GM12891 (cell line): Measurements from ENCODE around the gene KRT14.
"Not testable (repeated sequence)": the region's sequence is repeated elsewhere in the genome, so short reads cannot be mapped to it uniquely, and the experiment has no call there.

Source experiments
- DNase-seq: peaks from one replicate; pipeline ENCODE4 v3.0.0; 2011; ENCODE audit warnings: low spot score; ENCODE audit not compliant: insufficient read length
- FAIRE-seq: peaks from 2 replicates; lab custom pipeline; 2011; peaks lifted over from hg19 to GRCh38; lab: Jason Lieb, UNC
- PAX5 ChIP-seq: IDR thresholded peaks from 2 replicates; pipeline ENCODE4 v1.6.1; 2011; ENCODE audit warnings: low read length, moderate library complexity, mild to moderate bottlenecking; ENCODE audit not compliant: insufficient read depth, severe bottlenecking
- POLR2A ChIP-seq: IDR thresholded peaks from 2 replicates; pipeline ENCODE4 v1.6.1; 2011; ENCODE audit warnings: low read depth, low read length, control low read depth
- POLR2AphosphoS5 ChIP-seq: IDR thresholded peaks from 2 replicates; pipeline ENCODE4 v1.6.1; 2011; ENCODE audit warnings: low read depth, low read length, control low read depth
- POU2F2 ChIP-seq: IDR thresholded peaks from 2 replicates; pipeline ENCODE4 v1.6.1; 2011; ENCODE audit warnings: low read depth, mild to moderate bottlenecking, control low read depth, low read length, moderate library complexity
- SPI1 ChIP-seq: IDR thresholded peaks from 2 replicates; pipeline ENCODE4 v1.6.1; 2011; ENCODE audit warnings: low read depth, low read length, control low read depth
- TAF1 ChIP-seq: IDR thresholded peaks from 2 replicates; pipeline ENCODE4 v1.6.1; 2011; ENCODE audit warnings: low read depth, low read length, control low read depth

Gene KRT14

DNA sequence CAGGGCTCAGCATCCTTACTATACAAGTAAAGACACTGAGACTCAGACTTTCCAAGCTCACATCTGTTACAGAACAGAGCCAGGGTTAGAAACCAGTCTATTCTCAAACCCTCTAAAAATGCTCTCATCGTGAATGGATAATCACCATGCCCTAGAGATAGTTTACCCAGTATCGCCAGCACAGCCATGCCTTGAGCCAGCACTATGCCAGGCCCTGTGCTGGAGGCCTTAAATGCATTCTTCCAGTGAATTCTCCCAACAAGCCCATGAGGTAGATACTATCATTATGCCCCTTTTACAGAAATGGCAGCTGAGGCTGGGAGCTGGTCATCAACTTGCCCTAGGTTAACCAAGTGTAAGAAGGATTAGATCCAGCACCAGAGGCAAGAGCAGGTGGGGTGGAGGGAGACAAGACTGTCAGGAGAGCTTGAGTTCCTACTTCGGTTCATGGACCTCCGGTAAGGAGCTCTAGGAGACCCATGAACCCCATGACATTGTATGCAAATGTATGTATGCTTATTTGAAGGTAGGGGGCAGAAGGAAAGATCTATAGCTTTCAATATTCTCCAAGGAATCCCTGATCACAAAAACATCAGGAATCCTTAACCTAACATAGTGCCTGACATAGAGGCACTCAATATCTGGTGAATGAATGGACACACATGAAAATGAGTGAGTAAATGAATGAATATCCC is 5.2 kb downstream of the KRT14 start:
- no peak for FAIRE-seq
- no peak for DNase-seq
- no peak for TF ChIP-seq POLR2A
- no peak for TF ChIP-seq SPI1
- TF ChIP-seq PAX5, result no peak
- no peak for TF ChIP-seq TAF1
- TF ChIP-seq POU2F2, result no peak
- no peak for TF ChIP-seq POLR2AphosphoS5

DNA sequence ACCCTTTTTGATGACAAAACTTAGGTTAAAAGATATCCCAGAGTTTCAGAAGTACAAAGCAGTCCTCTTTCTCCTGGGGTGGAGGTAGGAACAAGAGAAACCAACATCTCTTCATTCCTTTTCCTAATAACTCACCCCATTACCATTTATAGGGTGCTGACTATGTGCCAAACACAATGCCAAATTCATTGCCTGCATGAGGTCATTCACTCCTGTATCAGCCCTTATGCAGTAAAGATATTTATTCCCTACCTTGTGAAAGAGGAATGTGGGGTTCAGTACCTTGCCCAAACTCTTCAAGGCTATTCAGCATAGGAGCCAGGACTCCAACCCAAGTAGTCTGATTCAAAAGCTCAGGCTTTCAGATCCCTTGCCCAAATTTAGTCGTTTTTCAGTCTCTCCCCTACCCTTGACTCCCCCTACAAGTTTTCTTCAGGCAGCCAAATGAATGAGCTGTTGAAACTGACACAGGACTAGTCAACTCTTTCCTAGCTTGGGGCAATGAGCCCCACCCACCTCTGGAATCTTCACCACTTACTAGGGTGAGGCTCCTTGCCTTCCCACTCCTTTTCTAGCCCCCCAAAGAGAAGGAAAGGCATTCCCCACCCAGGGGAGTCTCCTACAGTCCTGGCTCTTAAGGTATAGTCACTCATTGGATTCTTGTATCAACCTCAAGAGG is 5.9 kb downstream of the KRT14 start:
- no peak for TF ChIP-seq POLR2A
- no peak for TF ChIP-seq PAX5
- no peak for TF ChIP-seq SPI1
- TF ChIP-seq POLR2AphosphoS5, result no peak
- DNase-seq (no peak), FAIRE-seq (no peak)

DNA sequence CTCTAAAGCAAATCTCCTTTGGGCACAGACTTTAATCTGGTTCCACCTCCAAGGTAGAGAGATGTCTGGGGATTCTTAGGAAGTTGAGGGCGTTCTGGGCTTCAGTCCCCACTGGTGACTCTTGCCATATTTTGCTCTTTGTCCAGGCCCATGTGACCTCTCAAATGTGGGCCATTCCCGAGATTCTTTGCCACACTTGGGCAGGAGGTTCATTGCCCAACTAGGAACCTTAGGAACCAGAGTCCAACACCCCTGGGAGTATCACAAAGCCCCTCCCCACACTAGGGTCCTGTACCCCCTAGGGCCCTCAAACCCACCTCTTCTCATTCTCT is 6.5 kb downstream of the KRT14 start:
- FAIRE-seq, result no peak
- no peak for DNase-seq
- no peak for TF ChIP-seq TAF1

DNA sequence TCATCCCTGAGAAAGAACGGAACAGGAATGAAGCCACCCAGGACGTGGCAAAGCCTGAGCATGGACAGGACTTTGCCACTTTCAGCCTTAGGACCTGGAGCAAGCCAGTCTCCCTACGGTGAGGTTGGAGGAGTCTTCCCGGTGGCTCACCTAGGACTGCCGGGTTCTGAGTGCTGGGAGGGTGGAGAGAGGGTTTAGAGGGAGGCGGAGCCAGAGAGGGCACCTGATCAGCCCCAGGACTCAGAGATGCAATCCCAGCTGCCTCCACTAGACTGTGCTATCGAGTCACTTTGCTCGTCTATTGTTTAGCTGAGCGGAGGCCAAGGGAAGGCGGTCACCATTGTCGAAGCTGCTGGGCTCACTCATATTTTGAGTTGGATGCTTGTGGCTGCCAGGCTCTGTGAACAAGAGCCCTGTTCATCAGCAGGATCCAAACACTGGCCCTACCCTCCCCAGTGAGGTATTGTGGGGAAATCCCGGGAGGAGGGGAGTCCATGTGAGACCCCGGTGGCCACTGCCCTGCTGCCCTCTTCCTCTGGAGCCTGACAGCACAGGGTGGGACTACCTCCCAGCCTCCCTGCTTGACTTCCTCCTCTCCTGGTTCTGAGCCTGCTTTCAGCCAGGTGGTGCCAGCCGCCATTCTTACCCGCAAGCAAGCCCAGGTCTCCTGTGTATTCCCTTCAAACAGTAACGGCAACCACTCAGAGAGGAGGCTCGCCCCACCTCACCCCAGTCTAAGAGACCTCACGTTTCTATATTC is 7.0 kb downstream of the KRT14 start:
- DNase-seq, result peak; percentile 81
- no peak for TF ChIP-seq TAF1
- TF ChIP-seq POU2F2, result no peak
- TF ChIP-seq PAX5, result no peak
- FAIRE-seq, result peak; percentile 82

DNA sequence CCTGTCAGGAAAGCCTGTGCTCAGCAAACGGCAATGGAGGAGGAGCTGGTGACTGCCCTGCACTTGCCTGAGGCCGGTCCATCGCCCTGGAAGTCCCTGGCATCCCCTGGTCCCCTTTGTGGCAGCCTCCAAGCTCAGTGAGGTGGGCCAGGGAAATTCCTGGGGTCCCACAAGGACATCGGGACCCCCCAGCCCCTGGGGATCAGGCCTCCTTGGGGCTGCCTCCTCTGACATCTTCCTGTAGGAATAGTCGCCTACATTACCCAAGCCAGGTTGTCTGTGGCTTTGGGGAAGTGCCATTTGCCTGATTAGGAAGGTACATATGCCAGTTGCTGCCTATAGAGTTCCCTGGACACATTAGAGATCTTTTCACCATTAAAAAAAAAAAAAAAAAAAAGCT is 7.7 kb downstream of the KRT14 start:
- TF ChIP-seq PAX5 (no peak), SPI1 (no peak), POU2F2 (no peak), TAF1 (no peak), POLR2AphosphoS5 (no peak), POLR2A (no peak)
- DNase-seq, result no peak
- FAIRE-seq, result no peak

DNA sequence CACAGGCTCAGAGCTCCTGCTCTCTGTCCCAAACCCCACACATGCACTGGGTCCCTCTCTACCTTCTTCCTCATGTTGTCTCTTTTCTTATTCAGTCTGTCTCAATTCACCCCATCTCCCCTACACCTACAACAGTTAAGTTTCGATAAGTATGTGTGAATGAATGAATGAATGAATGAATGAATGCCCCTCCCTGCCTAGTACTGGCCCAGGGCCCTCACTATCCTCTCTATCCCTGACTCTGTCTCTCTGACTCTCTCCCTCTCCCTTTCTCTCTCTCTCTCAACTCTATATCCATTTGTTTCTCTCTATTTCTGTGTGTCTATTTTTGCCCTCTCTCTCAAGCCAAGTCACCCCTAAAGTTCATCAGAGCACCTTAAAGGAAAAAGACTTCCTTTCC is 8.2 kb downstream of the KRT14 start:
- no peak for TF ChIP-seq POLR2A
- no peak for TF ChIP-seq POLR2AphosphoS5
- TF ChIP-seq PAX5, result no peak
- no peak for TF ChIP-seq SPI1
- TF ChIP-seq POU2F2, result no peak
- no peak for TF ChIP-seq TAF1
- DNase-seq (no peak), FAIRE-seq (no peak)

DNA sequence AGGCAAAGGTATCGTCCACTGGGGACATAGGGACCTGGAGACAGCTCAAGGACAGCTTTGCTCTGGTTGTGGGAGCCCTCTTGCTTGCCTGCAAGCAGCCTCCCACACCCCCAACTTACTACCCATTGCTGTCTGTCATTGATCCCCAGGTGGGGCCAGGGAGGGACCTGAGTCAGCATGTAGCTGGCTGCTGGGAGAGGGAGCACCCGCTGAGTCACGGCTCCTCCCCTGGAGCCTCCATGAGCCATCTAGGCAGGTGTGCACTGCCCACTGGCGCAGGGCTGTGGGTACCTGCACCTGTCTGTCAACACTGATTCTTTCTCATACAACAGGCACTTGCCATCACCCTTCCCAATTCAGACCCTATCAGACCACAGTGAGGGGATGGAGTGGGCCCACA is 10.0 kb downstream of the KRT14 start:
- not testable (repeated sequence) for FAIRE-seq

DNA sequence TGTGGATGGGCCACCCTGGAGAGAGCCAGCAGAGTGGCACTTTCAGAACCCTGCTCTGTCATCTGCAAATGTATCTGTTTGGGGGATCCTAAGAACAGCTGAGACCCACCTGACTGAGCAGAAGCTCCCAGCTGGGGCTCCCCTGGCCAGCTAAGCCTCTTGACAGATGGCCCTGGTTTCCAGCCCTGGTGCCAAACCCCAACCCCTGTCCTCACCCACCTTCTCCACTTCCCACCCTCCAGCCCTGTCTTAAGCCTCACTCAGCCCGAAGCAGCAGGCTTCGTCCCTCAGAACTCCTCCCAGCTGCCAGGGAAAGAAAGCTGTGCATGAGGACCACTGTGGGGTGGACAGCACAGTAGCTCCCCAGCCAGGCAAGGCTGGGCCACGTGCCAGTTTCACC is 11.4 kb downstream of the KRT14 start:
- DNase-seq (no peak), FAIRE-seq (no peak)
- TF ChIP-seq SPI1 (no peak), POU2F2 (no peak), TAF1 (no peak), POLR2AphosphoS5 (no peak), POLR2A (no peak), PAX5 (no peak)

More for the DNA sequence above, 10.0 kb downstream of the KRT14 start:
- not testable (repeated sequence) for DNase-seq

DNA sequence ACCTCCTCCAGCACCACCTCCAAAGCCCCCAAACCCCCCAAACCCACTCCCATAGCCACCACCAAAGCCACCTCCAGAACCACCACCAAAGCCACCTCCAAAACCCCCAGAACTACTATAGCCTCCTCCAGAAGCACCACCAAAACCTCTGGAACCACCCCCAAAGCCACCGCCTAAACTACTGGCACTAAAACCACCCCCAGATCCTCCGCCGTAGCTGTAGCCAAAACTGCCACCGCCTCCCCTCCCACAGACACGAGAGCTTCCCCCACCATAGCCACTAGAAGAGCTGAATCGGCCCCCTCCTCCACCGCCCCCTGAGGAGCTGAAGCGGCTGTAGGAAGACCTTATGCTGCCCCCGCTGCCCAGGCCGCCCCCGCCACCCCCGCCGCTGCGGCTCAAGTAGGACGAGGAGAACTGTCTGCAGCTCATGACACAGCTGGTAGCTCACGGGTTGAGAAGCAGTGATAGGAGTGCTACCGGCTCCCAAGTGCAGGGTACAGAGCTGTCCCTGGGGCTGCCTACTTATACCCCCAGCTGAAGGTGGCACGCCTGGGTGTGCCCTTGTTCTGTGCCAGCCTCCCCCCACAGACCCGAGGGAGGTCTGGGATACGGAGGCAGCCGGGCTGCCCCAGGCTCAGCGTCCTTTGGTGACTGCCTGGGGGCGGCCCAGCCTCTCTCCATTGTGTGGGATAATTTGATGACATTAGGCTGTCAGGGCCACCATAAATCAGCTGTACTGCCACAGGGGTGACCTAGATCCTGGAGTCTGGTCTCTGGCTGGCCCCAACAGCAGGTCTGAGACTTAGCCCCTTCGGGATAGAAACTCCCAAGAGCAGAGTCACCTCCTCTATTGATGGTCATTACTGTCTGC is 14.9 kb downstream of the KRT14 start, which contains the start of gene KRT9:
Gene KRT9, minus strand, starts transcription at position 499 of the 874 bp plus-strand sequence. Its CDS starts 67 bp downstream, at position 432.
- FAIRE-seq (no peak), DNase-seq (no peak)
- TF ChIP-seq POLR2A, result no peak
- TF ChIP-seq TAF1, result no peak
- no peak for TF ChIP-seq POLR2AphosphoS5
- no peak for TF ChIP-seq SPI1
- no peak for TF ChIP-seq POU2F2
- no peak for TF ChIP-seq PAX5
